ENCODE measurements around the gene RAB28.

DNA sequence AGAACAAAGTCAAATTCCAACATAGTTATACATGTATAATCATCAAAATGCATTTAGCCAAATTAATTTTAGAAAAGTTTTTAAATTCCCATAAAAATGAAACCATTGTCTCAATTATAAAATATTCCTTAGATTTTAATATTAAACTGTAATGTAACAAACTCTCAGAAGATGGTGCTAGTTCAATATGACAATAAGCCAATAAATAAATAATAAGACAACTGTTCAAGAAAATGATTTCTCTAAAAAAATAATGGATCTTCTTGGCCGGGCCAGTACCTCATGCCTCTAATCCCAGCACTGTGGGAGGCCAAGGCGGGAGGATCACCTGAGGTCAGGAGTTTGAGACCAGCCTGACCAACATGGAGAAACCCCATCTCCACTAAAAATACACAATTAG, 80.3 kb downstream of the RAB28 start:
- no peak for TF ChIP-seq TEAD4 (IDR thresholded peaks at IDR 0.05; ENCODE audit: borderline replicate concordance, insufficient read depth)
- TF ChIP-seq MXI1 (IDR thresholded peaks at IDR 0.05; ENCODE audit: low read depth, low read length), result no peak
- TF ChIP-seq EP300 (IDR thresholded peaks at IDR 0.05; ENCODE audit: borderline replicate concordance in 1 of 2, low read depth in 1 of 2, low read length in 1 of 2), result no peak
- TF ChIP-seq, protein P1, sequence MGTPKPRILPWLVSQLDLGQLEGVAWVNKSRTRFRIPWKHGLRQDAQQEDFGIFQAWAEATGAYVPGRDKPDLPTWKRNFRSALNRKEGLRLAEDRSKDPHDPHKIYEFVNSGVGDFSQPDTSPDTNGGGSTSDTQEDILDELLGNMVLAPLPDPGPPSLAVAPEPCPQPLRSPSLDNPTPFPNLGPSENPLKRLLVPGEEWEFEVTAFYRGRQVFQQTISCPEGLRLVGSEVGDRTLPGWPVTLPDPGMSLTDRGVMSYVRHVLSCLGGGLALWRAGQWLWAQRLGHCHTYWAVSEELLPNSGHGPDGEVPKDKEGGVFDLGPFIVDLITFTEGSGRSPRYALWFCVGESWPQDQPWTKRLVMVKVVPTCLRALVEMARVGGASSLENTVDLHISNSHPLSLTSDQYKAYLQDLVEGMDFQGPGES (IDR thresholded peaks at IDR 0.05; ENCODE audit: low read depth, low read length), result no peak
- TF ChIP-seq, protein P2, sequence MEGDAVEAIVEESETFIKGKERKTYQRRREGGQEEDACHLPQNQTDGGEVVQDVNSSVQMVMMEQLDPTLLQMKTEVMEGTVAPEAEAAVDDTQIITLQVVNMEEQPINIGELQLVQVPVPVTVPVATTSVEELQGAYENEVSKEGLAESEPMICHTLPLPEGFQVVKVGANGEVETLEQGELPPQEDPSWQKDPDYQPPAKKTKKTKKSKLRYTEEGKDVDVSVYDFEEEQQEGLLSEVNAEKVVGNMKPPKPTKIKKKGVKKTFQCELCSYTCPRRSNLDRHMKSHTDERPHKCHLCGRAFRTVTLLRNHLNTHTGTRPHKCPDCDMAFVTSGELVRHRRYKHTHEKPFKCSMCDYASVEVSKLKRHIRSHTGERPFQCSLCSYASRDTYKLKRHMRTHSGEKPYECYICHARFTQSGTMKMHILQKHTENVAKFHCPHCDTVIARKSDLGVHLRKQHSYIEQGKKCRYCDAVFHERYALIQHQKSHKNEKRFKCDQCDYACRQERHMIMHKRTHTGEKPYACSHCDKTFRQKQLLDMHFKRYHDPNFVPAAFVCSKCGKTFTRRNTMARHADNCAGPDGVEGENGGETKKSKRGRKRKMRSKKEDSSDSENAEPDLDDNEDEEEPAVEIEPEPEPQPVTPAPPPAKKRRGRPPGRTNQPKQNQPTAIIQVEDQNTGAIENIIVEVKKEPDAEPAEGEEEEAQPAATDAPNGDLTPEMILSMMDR (IDR thresholded peaks at IDR 0.05), result peak; percentile 48

Measured in SK-N-SH (cell line).